OCI-LY1 (cell line): ENCODE data around the gene CASP8.

ENCODE experiments used
- H2AFZ ChIP-seq: fragments of 200-600 bp; sonication (generic), shearing (Covaris generic); 2 replicates; pipeline ENCODE4 v1.6.0; 2014; ENCODE audit warnings: antibody characterized with exemption, mild to moderate bottlenecking, low read length
- H3F3A ChIP-seq: fragments of 200-600 bp; sonication (generic), shearing (Covaris generic); 2 replicates; pipeline ENCODE4 v1.6.0; 2014; ENCODE audit warnings: mild to moderate bottlenecking, antibody characterized with exemption, low read length, moderate library complexity; ENCODE audit not compliant: insufficient read depth
- H3K27ac ChIP-seq: fragments of 200-600 bp; sonication (generic); 2 replicates; pipeline ENCODE4 v1.5.1; 2014; ENCODE audit warnings: low read length, mixed run types, mild to moderate bottlenecking, low read depth; ENCODE audit not compliant: poor library complexity, severe bottlenecking
- H3K27me3 ChIP-seq: fragments of 200-600 bp; sonication (generic); 2 replicates; pipeline ENCODE4 v1.6.0; 2014; ENCODE audit warnings: antibody characterized with exemption, mild to moderate bottlenecking, low read length, moderate library complexity; ENCODE audit not compliant: insufficient read depth
- H3K36me3 ChIP-seq: fragments of 200-600 bp; sonication (generic); 2 replicates; pipeline ENCODE4 v1.6.1; 2014; ENCODE audit warnings: mild to moderate bottlenecking, antibody characterized with exemption, low read length, moderate library complexity, mixed read lengths; ENCODE audit not compliant: insufficient read depth
- H3K4me1 ChIP-seq: fragments of 200-600 bp; sonication (generic); 2 replicates; pipeline ENCODE4 v1.5.1; 2014; ENCODE audit warnings: mild to moderate bottlenecking, low read length, moderate library complexity; ENCODE audit not compliant: insufficient read depth, severe bottlenecking
- H3K4me2 ChIP-seq: fragments of 200-600 bp; sonication (generic), shearing (Covaris generic); 2 replicates; pipeline ENCODE4 v1.6.1; 2014; ENCODE audit warnings: low read length
- H3K4me3 ChIP-seq: fragments of 200-600 bp; sonication (generic); 2 replicates; pipeline ENCODE4 v1.5.1; 2014; ENCODE audit warnings: low read length, low read depth, mild to moderate bottlenecking, mixed read lengths; ENCODE audit not compliant: poor library complexity, severe bottlenecking
- H3K79me2 ChIP-seq: fragments of 200-600 bp; shearing (Covaris generic); 2 replicates; pipeline ENCODE4 v1.6.1; 2016; ENCODE audit warnings: mixed run types, low read length, mixed read lengths; ENCODE audit not compliant: insufficient read depth
- H3K9ac ChIP-seq: fragments of 200-600 bp; sonication (generic), shearing (Covaris generic); 2 replicates; pipeline ENCODE4 v1.6.1; 2014; ENCODE audit warnings: mild to moderate bottlenecking, low read length, mixed read lengths
- H3K9me2 ChIP-seq: fragments of 200-600 bp; sonication (generic), shearing (Covaris generic); 2 replicates; pipeline ENCODE4 v1.6.1; 2014; ENCODE audit warnings: low read depth, mild to moderate bottlenecking, low read length, mixed read lengths
- H3K9me3 ChIP-seq: fragments of 200-600 bp; shearing (Covaris generic); 2 replicates; pipeline ENCODE4 v1.6.1; 2014; ENCODE audit warnings: low read length, mixed read lengths
- H4K20me1 ChIP-seq: fragments of 200-600 bp; sonication (generic), shearing (Covaris generic); 2 replicates; pipeline ENCODE4 v1.6.0; 2016; ENCODE audit warnings: mild to moderate bottlenecking, low read length; ENCODE audit not compliant: insufficient read depth
- CTCF ChIP-seq: fragments of 200-600 bp; sonication (generic), shearing (Covaris generic); IDR thresholded peaks from 2 replicates; pipeline ENCODE4 v1.5.1; 2017; ENCODE audit warnings: mild to moderate bottlenecking, antibody characterized with exemption, low read length, moderate library complexity, mixed read lengths
- EZH2 ChIP-seq: fragments of 200-600 bp; sonication (generic), shearing (Covaris generic); IDR thresholded peaks from 2 replicates; pipeline ENCODE4 v1.8.0; 2017; ENCODE audit warnings: borderline replicate concordance, mixed run types, mild to moderate bottlenecking, antibody characterized with exemption, low read length, moderate library complexity, mixed read lengths

Gene CASP8

GRCh38 chr2:201273330-201273983 is 13.1 kb downstream of the CASP8 start:
- Histone ChIP-seq H3K4me3 (no peak overlapping the region), H3F3A (no peaks in the 10 kb centered on the region), H3K9me3 (no peaks in the 10 kb centered on the region), H3K4me1 (no peaks in the 10 kb centered on the region), H3K4me2 (no peak overlapping the region), H4K20me1 (no peaks in the 10 kb centered on the region), H3K79me2 (peaks cover 6% of the 10 kb centered on the region; the same call in 1 of the 2 replicates), H3K27me3 (no peaks in the 10 kb centered on the region), H3K9me2 (no peaks in the 10 kb centered on the region), H3K9ac (no peak overlapping the region), H2AFZ (no peak overlapping the region), H3K36me3 (peaks cover 97% of the 10 kb centered on the region), H3K27ac (no peak overlapping the region)
- TF ChIP-seq CTCF: no peak
- TF ChIP-seq EZH2: no peak

- H3F3A ChIP-seq: no peaks in the 10 kb centered on the region
- H3K27me3 ChIP-seq: no peaks in the 10 kb centered on the region
- H3K36me3 ChIP-seq: peaks cover 99% of the 10 kb centered on the region
- H3K9me3 ChIP-seq: no peaks in the 10 kb centered on the region
- H3K9ac ChIP-seq: no peak overlapping the region
- no peaks in the 10 kb centered on the region for H3K4me1 ChIP-seq
- H3K79me2 ChIP-seq: peaks cover 2% of the 10 kb centered on the region; the same call in 1 of the 2 replicates
- no peak overlapping the region for H3K27ac ChIP-seq
- H3K4me3 ChIP-seq: no peak overlapping the region
- no peak overlapping the region for H2AFZ ChIP-seq
- no peak overlapping the region for H3K4me2 ChIP-seq
- H3K9me2 ChIP-seq: no peaks in the 10 kb centered on the region
- no peak for TF ChIP-seq CTCF
- no peak for TF ChIP-seq EZH2
- H4K20me1 ChIP-seq: no peaks in the 10 kb centered on the region
These were observed 14.7 kb downstream of the CASP8 start for GRCh38 chr2:201275069-201275468.

GRCh38 chr2:201275990-201276389 is 15.7 kb downstream of the CASP8 start:
- no peaks in the 10 kb centered on the region for H3K9me3 ChIP-seq
- no peaks in the 10 kb centered on the region for H3K4me1 ChIP-seq
- no peak overlapping the region for H2AFZ ChIP-seq
- no peaks in the 10 kb centered on the region for H3F3A ChIP-seq
- no peak overlapping the region for H3K4me2 ChIP-seq
- H4K20me1 ChIP-seq: no peaks in the 10 kb centered on the region
- no peaks in the 10 kb centered on the region for H3K79me2 ChIP-seq
- no peak for TF ChIP-seq EZH2
- no peak for TF ChIP-seq CTCF
- peaks cover 96% of the 10 kb centered on the region for H3K36me3 ChIP-seq
- H3K27me3 ChIP-seq: no peaks in the 10 kb centered on the region
- H3K4me3 ChIP-seq: no peak overlapping the region
- H3K27ac ChIP-seq: no peak overlapping the region
- no peaks in the 10 kb centered on the region for H3K9me2 ChIP-seq
- no peak overlapping the region for H3K9ac ChIP-seq
